ENCODE data around the gene METAP1.

GRCh38 chr4:99013884-99014523 lies 18.5 kb downstream of the METAP1 start:
- no peak for TF ChIP-seq CTCF (IDR thresholded peaks at IDR 0.05)
- TF ChIP-seq POLR2A (IDR thresholded peaks at IDR 0.05), result no peak
